ENCODE results near the gene TAF15.

TAF15 gene

DNA sequence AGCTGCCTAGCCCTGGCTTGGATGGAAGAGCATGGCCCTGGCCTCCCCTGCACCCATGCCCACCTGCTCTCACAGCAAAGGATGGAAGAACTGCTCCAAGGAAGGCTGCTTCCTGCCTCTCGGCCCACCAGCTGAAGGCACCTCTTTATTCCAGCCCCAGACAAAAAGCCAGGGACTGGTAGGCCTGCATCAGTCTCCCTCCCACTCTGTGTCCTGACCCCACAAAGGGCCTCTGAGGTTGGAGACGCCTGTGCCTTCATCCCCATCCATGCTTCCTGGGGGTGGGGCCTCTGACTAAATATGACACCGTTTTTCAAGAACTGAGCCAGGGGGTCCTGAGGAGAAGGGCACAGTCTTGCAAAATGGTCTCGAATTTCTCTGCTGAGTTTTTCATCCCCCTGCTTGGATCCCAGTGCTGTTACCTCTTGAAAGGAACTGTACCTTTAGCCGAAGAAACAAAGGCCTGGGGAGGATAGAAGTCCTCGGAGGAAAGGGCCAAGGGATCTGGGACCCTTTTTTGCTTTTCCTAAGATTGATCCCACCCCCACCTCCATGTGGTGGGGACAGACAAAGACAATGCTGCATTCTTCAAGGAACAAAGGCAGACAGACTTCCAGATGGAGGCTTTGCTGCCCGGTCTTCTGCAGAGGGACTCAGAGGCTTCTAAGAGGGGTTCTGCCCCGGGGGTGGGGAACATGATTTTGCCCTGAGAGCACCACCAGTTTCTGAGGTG is 43.4 kb upstream of the TAF15 start:
- H3K9me2 ChIP-seq (replicated peaks; ENCODE audit: insufficient read depth, low read length), result no peaks in the 10 kb centered on the region
- H4K20me1 ChIP-seq (ENCODE audit: insufficient read depth, low read length), result no peaks in the 10 kb centered on the region
- no peaks in the 10 kb centered on the region for H3K36me3 ChIP-seq (replicated peaks; ENCODE audit: insufficient read depth, low read length)
- peaks cover 12% of the 10 kb centered on the region; the same call in 1 of the 2 replicates for H3K27me3 ChIP-seq (replicated peaks; ENCODE audit: insufficient read depth, low read length)
- DNase-seq, result no peak
- H3K4me3 ChIP-seq (ENCODE audit: low read length), result no peak overlapping the region
- no peaks in the 10 kb centered on the region for H3K9me3 ChIP-seq (replicated peaks; ENCODE audit: insufficient read depth, low read length)
- no peak overlapping the region for H3K9ac ChIP-seq (ENCODE audit: low read length)
- H3F3A ChIP-seq (ENCODE audit: insufficient read depth, low read length), result no peaks in the 10 kb centered on the region
- no peaks in the 10 kb centered on the region for H3K79me2 ChIP-seq (ENCODE audit: low read length)
- no peak overlapping the region for H3K27ac ChIP-seq (ENCODE audit: low read length)
- H3K4me1 ChIP-seq (ENCODE audit: low read length), result no peaks in the 10 kb centered on the region
- TF ChIP-seq, protein P1, sequence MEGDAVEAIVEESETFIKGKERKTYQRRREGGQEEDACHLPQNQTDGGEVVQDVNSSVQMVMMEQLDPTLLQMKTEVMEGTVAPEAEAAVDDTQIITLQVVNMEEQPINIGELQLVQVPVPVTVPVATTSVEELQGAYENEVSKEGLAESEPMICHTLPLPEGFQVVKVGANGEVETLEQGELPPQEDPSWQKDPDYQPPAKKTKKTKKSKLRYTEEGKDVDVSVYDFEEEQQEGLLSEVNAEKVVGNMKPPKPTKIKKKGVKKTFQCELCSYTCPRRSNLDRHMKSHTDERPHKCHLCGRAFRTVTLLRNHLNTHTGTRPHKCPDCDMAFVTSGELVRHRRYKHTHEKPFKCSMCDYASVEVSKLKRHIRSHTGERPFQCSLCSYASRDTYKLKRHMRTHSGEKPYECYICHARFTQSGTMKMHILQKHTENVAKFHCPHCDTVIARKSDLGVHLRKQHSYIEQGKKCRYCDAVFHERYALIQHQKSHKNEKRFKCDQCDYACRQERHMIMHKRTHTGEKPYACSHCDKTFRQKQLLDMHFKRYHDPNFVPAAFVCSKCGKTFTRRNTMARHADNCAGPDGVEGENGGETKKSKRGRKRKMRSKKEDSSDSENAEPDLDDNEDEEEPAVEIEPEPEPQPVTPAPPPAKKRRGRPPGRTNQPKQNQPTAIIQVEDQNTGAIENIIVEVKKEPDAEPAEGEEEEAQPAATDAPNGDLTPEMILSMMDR (IDR thresholded peaks at IDR 0.05; ENCODE audit: low read length), result no peak
- no peak for TF ChIP-seq EZH2 (optimal IDR thresholded peaks at IDR 0.05; ENCODE audit: low read depth, low read length)
- no peak for TF ChIP-seq EZH2phosphoT487 (IDR thresholded peaks at IDR 0.05; ENCODE audit: low read length)
- no peak overlapping the region for H2AFZ ChIP-seq (ENCODE audit: low read length)
- H3K4me2 ChIP-seq (ENCODE audit: low read depth, low read length), result no peak overlapping the region

DNA sequence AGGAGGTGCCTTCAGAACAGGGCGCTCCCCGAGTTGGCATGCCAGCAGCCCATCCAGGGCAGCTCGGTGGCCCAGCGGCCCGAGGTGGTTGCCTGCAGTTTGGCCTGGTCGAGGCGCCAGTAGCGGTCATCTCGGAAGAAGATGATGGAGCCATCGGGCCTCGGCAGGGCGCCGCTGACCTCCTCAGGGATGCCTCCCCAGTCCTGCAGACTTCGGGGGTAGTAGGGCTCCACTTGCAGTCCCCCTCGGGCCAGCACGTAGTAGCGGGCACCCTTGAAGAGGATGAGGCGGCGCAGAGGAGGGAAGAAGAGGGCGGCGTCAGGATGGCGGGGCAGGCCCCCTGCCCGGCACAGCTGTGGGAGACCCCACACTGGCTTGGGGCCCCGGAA is 42.8 kb upstream of the TAF15 start:
- no peaks in the 10 kb centered on the region for H3K36me3 ChIP-seq (replicated peaks; ENCODE audit: insufficient read depth, low read length)
- no peak overlapping the region for H3K4me3 ChIP-seq (ENCODE audit: low read length)
- no peaks in the 10 kb centered on the region for H3K79me2 ChIP-seq (ENCODE audit: low read length)
- no peak overlapping the region for H3K9ac ChIP-seq (ENCODE audit: low read length)
- H3K4me1 ChIP-seq (ENCODE audit: low read length), result no peaks in the 10 kb centered on the region
- H3K9me2 ChIP-seq (replicated peaks; ENCODE audit: insufficient read depth, low read length), result no peaks in the 10 kb centered on the region
- H4K20me1 ChIP-seq (ENCODE audit: insufficient read depth, low read length), result no peaks in the 10 kb centered on the region
- TF ChIP-seq EZH2 (optimal IDR thresholded peaks at IDR 0.05; ENCODE audit: low read depth, low read length) (no peak), EZH2phosphoT487 (IDR thresholded peaks at IDR 0.05; ENCODE audit: low read length) (no peak)
- TF ChIP-seq, protein P1 (IDR thresholded peaks at IDR 0.05; ENCODE audit: low read length), result no peak
- no peaks in the 10 kb centered on the region for H3F3A ChIP-seq (ENCODE audit: insufficient read depth, low read length)
- DNase-seq, result no peak
- no peak overlapping the region for H2AFZ ChIP-seq (ENCODE audit: low read length)
- no peak overlapping the region for H3K27ac ChIP-seq (ENCODE audit: low read length)
- peaks cover 12% of the 10 kb centered on the region; the same call in 1 of the 2 replicates for H3K27me3 ChIP-seq (replicated peaks; ENCODE audit: insufficient read depth, low read length)
- H3K4me2 ChIP-seq (ENCODE audit: low read depth, low read length), result no peak overlapping the region
- H3K9me3 ChIP-seq (replicated peaks; ENCODE audit: insufficient read depth, low read length), result no peaks in the 10 kb centered on the region

DNA sequence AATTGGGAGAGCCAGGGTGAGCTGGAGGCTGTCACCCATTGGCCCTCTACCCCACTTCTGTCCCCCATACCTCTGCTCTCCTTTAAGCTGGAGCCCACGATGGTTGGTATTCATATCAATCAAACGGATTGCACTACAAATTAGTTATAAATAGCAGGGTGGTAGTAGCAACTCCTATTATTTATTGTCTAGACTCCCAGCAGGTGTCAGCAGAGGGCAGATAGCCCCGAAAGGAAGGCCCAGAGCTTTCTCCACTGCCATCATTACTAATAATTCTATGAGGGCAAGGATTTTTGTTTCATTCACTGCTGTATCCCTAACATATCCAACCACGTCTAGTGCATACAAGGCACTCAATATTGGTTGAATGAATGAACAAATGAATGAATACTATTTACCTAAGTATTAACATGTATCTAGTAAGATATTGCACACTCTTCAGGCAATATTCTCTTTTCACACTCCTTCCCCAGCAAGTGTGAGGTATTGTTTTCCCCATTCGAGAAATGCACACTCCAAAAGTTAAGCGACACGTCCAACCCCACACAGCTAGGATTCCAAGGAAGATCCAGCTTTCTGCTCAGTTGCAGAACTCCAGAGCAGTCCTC is 42.3 kb upstream of the TAF15 start:
- no peak overlapping the region for H2AFZ ChIP-seq (ENCODE audit: low read length)
- H3K27ac ChIP-seq (ENCODE audit: low read length), result no peak overlapping the region
- no peaks in the 10 kb centered on the region for H3K4me1 ChIP-seq (ENCODE audit: low read length)
- no peaks in the 10 kb centered on the region for H4K20me1 ChIP-seq (ENCODE audit: insufficient read depth, low read length)
- no peaks in the 10 kb centered on the region for H3K79me2 ChIP-seq (ENCODE audit: low read length)
- H3K4me2 ChIP-seq (ENCODE audit: low read depth, low read length), result no peak overlapping the region
- no peaks in the 10 kb centered on the region for H3K9me3 ChIP-seq (replicated peaks; ENCODE audit: insufficient read depth, low read length)
- H3K27me3 ChIP-seq (replicated peaks; ENCODE audit: insufficient read depth, low read length), result peaks cover 14% of the 10 kb centered on the region; the same call in 1 of the 2 replicates
- no peak overlapping the region for H3K4me3 ChIP-seq (ENCODE audit: low read length)
- TF ChIP-seq, protein P1 (IDR thresholded peaks at IDR 0.05; ENCODE audit: low read length), result peak; percentile 58
- TF ChIP-seq EZH2phosphoT487 (IDR thresholded peaks at IDR 0.05; ENCODE audit: low read length) (no peak), EZH2 (optimal IDR thresholded peaks at IDR 0.05; ENCODE audit: low read depth, low read length) (no peak)
- no peaks in the 10 kb centered on the region for H3K9me2 ChIP-seq (replicated peaks; ENCODE audit: insufficient read depth, low read length)
- H3K9ac ChIP-seq (ENCODE audit: low read length), result no peak overlapping the region
- H3K36me3 ChIP-seq (replicated peaks; ENCODE audit: insufficient read depth, low read length), result no peaks in the 10 kb centered on the region
- H3F3A ChIP-seq (ENCODE audit: insufficient read depth, low read length), result no peaks in the 10 kb centered on the region
- DNase-seq, result peak; percentile 48

All from MM.1S (cell line).